Skin epidermis (tissue), 12 donors: ENCODE data around the gene WBP1.

ENCODE experiments used
- H3K27ac ChIP-seq, 21 experiments: fragments of 200-600 bp; sonication (generic) in 11 of 21; one replicate each; pipeline ENCODE4 v1.5.0; 2020; ENCODE audit warnings: mild to moderate bottlenecking in 3 of 21, inconsistent platforms in 2 of 21, moderate library complexity in 2 of 21
- H3K4me3 ChIP-seq, 7 experiments: fragments of 200-600 bp; sonication (generic) in 2 of 7; one replicate each; pipeline ENCODE4 v1.5.0; 2020; ENCODE audit warnings: inconsistent platforms in 2 of 7, mild to moderate bottlenecking in 2 of 7, moderate library complexity in 1 of 7

Gene WBP1

DNA sequence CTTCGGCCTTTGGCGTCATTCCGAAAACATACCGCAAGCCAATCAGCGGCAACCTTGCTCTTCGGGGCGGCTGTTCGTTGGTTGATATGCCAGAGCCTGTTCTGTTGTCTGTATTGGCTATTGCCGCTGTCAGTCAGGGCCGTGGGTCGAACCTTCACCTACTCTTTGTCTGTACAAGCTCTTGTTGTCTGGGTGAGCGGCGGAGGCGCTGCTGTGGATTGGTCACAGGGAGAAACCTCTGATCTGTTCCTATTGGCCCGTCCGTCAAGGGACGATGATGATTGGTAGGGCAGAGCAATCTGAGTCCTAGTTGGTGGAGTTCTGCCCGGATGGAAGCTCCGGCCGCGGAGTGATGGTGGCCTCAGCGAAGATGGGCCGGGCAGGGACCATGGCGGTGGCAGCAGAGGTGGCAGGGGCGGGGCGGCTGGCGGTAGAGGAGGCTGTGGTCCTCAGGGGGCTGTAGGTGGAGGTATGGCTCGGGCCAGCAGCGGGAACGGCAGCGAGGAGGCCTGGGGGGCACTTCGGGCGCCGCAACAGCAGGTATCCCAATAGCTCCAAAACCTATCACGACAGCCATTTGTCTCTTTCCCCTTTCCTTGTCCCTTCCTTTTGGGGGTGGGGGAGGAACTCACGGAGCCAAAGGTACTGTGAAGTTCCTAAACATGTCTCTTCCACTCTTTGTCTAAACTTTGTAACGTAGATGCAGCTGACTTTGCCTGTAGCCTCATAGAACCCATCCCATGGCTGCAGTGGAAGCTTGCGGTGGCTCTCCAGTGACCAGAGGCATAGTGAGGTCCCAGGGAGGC, at the start of gene WBP1:
Gene WBP1, plus strand, starts transcription at position 307 of the 806 bp plus-strand sequence. Its CDS starts 165 bp downstream, at position 472.
- H3K27ac ChIP-seq = peak within 1 kb of the TSS; percentile 24 to 99 (median 94)

DNA sequence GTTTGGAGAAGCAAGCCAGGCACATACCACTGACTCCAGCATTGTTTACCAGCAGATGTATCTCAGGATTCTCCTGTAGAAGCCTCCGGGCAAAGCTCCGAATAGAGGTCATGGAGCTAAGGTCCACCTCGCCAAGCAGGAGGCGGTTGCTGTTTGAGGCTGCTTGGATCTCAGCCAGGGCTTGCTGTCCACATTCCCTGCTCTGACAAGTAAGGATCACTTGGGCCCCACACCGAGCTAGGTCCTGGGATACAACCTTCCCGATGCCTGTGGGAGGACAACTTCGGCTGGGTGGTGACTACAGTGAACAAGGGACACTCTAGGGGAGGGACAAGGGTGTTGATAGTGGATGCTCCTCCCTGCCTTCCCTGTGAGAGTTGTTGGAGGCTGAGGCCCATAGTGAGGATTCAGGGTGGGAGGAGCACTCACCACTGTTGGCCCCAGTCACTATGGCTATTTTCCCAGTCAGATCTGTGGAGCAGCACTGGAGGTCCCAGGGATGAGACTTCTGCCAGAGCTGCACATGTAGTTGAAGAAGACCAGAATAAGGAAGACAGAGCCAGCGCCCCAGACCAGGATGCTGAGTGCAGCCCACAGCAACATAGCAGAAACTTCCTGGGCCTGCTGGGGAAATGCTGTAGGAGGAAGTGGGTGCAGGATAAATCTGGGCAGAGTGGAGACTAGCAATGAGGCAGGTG, 45.1 kb upstream of the WBP1 start:
- Histone ChIP-seq H3K27ac (peak overlapping the region in 2 of 21 experiments; percentile 25 to 38), H3K4me3 (no peak overlapping the region)

More for the DNA sequence above, at the start of gene WBP1:
- peak within 1 kb of the TSS; percentile 58 to 76 (median 65) for H3K4me3 ChIP-seq

DNA sequence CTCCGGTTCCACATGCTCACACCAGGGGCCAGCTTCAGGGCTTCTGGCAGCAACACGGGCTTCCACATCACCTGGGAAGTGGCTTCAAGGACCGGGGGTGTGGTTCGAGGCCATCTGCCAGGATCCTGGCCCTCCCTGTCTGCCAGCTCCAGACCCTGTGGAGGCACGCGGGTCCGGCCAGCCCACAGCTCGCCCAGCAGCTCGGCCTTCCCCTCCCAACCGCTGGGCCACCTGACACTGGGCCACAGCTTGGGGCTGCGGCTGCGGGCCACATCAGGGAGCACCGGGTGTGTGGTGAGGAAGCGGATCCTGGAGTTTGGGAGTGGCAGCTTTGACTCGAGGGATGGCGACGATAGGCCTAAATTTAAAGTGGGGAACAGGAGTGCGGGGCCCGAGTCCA, 43.8 kb upstream of the WBP1 start:
- Histone ChIP-seq H3K4me3 (peak overlapping the region; percentile 30 to 59 (median 47)), H3K27ac (peak overlapping the region in 18 of 21 experiments; percentile 1 to 78 (median 50))

DNA sequence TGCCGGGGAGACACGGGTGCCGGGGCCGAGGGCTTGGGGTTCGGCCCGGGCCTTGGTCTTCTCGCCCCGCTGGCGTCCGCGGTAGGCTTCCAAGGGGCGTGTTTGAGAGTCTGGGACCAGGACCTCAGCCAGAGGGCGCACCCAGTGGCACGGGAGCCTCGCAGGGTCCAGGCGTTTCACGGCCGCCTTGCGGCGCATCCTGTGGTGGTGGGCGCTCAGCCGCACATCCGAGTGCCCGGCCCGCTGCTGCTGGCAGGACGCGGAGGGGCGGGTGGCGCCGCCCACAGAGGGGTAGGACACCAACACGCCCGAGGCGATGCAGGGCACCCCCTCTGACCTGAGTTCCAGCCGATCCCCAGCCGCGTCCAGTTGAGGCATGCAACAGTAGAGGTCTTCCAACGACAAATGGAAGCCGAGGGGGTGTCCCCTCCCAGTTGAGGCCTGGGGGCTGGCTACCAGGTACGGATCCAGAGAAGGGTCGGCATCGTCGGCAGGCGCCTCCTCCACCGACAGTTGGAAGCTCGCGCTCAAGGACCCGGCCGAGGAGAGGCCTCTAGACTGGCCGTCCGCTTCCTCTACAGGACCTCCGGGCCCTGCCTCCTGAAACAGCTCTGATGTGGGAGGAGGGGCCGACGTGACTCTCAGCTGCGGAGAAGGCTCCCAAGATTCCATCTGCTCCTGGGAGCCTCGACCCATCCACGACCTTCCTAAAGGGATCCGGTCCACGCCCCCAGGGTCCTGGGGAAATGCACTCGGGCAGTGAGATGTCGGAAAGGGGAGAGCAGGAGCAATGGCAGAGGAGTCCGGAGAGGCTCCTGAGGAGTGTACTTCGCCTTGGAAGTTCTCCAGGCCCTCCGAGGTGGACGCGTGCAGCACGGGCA, 43.1 kb upstream of the WBP1 start:
- H3K27ac ChIP-seq = peak overlapping the region in 18 of 21 experiments; percentile 1 to 78 (median 50)
- peak overlapping the region; percentile 30 to 59 (median 47) for H3K4me3 ChIP-seq

DNA sequence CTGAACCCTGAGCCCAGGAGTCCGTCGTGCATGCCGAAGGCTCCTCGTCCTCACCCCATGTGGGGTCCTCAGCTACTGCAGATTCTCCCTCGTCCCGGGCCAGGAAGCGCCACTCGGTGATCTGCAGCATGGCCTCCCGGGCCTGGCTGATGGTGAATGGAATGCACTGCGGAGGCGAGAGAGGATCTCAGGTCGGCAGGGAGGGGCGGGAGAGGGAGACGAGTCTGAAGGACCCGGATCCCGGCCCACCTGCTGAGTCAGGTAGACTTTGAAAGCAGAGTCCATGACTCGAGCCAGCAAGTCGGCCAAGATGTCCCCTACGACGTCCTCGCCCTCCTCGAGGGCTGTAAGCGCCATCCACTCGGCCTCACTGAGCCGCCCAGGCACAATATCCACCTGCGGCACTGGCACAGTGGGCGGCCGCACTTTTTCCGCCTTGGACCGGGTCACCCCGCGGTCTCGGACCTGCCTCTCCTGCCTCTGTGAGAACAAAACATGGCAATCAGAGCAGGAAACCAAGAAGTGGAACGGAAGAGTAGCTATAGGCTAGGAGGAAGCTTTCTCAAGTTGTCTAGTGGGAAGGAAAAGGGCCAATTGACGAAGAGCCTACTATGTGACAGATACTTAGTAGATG, 42.4 kb upstream of the WBP1 start:
- peak overlapping the region in 8 of 21 experiments; percentile 4 to 78 (median 58) for H3K27ac ChIP-seq

DNA sequence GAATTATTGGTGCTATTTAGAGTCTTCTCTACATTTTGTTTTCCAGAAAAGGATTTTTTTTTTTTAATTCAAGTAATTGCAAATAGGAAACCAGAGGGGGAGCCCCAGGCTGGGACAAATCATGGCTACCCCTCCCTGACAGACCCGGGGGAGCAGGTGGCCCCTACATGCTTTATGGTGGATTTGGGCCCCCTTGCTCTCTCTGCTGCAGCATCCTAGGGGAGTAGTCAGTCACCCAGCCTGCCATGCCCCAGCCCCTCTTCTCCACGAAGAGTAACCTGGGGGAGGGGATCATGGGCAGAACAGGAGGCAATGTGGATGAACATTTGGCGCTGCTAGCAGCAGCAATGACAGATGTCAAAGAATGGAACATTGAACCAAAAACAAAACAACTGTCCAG, 41.5 kb upstream of the WBP1 start:
- no peak overlapping the region for H3K4me3 ChIP-seq
- no peak overlapping the region for H3K27ac ChIP-seq

More for the DNA sequence above, 42.4 kb upstream of the WBP1 start:
- peak overlapping the region; percentile 30 to 59 (median 47) for H3K4me3 ChIP-seq

DNA sequence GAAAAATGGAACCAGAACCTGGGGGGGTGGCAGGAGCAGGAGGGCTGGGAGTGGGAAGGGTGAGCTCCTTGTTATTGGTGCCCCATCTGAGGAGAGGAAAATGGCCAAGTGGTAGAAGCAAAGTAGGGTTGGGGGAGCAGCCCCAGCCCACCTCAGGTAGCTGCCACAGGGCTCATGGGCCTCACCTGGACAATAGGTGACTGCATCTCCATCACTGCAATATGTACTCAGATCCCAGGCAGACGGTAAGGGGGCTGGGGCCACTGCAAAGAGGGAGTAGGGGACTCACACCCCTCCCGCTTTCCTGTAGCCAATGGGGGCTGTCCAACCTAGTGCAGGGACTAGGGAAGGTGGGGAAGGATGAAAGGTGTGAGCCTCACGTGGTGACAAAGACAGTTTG, 41.0 kb upstream of the WBP1 start:
- no peak overlapping the region for H3K27ac ChIP-seq
- H3K4me3 ChIP-seq = no peak overlapping the region

DNA sequence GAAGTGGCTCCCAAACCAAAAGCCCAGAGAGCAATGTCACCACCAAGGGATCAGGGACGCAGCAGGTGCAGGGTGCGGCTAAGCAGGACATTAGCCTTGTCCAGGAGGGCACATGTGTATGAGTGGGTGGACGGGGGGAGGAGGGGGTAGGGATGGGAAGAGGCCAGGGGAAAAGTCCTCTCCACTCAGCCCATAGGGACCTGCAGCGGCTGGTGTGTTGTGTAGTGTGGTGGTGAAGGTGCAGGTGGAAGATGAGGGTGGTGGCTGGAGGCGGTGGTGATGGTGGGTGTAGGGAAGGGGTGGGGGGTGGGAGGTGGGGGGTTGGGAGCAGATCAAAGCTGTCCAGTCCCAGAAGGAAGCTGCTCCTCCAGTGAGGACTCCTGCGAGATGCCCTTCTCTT, 40.5 kb upstream of the WBP1 start:
- H3K27ac ChIP-seq = no peak overlapping the region
- H3K4me3 ChIP-seq = no peak overlapping the region

DNA sequence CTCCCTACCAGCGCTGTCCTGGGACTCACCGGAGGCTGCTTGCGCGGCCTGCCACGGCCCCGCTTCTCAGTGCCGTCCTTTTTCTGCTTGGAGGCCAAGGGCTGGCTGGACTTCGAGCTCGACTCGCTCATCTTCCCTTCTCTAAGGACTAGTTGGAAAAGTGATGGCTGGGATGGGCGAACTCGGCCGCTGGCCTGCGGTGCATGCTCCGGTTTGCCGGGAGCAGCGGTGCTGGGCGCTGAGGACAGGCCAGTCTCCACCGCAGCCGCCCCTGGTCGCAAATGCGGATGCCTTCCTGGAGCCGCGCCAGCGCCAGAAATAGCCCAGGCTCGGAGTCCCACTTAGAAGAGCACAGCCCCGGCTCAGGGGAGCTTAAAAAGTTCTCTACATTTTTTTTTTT, 39.9 kb upstream of the WBP1 start:
- no peak overlapping the region for H3K27ac ChIP-seq
- H3K4me3 ChIP-seq = no peak overlapping the region

DNA sequence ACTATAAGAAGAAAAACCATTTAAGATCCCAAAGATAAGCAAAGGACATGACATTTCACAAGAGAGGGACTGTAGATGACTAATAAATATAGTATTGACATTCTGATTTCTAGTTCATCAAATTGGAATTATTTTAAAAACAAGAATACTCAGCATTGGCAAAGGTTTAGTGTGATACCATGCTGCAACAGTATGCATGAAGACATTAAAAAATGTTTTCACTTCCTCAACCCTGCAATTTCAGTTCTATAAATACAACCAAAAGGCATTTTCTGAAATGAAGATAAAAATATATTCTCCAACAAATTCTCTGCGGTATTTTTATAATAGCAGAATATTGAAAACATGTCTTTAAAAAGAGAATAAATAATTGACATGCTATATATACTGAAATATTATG, 38.9 kb upstream of the WBP1 start:
- H3K27ac ChIP-seq = peak overlapping the region in 1 of 21 experiments; percentile 37
- H3K4me3 ChIP-seq = no peak overlapping the region

DNA sequence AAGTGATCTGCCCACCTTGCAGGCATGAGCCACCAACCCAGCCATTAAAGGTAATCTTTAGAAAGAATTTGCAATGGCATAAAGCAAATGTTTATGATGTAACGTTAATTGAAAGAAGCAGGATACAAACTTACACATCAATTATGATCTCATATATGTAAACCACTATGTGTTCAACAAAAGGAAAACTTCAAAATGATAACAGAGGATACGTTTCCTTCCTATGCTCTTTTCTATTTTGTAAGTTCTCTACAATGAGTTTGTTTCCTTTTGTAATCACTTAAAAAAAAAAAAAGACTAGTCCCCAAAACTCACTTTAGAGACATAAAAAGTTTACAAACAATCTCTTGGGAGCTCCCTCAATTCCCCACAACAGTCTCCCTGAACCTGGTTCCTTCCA, 38.2 kb upstream of the WBP1 start:
- H3K27ac ChIP-seq = no peak overlapping the region
- H3K4me3 ChIP-seq = no peak overlapping the region

DNA sequence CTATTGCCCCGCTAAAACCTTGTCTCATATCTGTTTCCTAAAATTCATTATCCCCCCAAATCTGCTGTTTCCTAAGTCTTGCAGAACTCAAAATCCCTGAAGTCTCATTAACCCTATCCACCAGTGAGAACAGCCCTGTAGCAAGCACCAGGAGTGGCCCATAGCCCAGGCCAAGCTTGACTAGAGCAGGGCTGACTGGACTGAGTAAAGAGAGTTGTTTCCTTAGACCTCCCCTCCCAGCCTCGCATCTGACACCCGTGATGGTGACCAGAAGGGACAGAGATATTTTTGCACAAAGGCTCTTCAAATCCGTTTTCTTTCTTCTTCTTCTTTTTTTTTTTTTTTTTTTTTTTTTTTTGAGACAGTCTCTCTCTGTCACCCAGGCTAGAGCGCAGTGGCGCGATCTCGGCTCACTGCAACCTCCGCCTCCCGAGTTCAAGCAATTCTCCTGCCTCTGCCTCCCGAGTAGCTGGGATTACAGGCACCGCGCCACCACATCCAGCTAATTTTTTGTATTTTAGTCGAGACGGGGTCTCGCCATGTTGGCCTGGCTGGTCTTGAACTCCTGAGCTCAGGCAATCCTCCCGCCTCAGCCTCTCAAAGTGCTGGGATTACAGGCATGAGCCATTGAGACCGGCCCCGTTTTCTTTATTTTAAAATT, 37.7 kb upstream of the WBP1 start:
- H3K4me3 ChIP-seq = peak overlapping the region in 5 of 7 experiments; percentile 44 to 64 (median 60)
- peak overlapping the region in 7 of 21 experiments; percentile 17 to 85 (median 80) for H3K27ac ChIP-seq

DNA sequence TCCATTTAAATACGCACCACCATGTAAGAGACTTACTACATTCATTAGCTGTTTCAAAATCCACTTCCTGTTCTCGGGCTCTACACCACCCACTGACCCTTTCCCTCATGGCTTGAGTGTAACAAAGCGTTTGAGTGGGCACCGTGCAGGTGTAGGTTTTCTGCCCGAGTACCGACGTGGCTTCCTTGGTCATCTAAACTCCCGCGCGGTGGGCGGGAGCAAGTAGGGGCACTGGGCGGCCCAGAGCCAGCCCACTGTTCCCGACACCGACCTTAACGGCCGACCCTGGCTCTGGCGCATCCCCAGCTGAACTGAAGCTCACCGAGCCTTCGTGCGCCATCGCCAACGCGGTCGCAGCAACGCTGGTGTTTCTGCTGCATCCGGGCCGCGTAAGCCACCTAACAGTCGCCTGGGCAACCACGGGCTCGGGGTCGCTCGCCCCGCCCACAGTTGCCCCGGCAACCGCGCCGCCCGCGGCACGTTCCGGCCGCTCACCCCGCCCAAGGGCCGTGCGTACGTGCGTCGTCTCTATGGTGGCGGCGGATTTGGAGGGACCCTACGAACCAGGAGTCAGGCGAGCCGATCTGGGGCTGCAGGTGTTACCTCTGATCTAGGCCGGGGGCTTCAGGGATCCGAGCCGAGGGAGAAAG, 36.9 kb upstream of the WBP1 start, which contains the start of the genes C2orf81 and WDR54:
Gene C2orf81, minus strand, starts transcription at position 399 of the 650 bp plus-strand sequence. Its CDS starts 59 bp downstream, at position 340.
Gene WDR54, plus strand, starts transcription at position 510 of the 650 bp plus-strand sequence. CDS start 424 bp downstream, outside the sequence.
- Histone ChIP-seq H3K27ac (peak within 1 kb of the TSS in 18 of 21 experiments; percentile 36 to 85 (median 62)), H3K4me3 (peak within 1 kb of the TSS; percentile 44 to 64 (median 59))

DNA sequence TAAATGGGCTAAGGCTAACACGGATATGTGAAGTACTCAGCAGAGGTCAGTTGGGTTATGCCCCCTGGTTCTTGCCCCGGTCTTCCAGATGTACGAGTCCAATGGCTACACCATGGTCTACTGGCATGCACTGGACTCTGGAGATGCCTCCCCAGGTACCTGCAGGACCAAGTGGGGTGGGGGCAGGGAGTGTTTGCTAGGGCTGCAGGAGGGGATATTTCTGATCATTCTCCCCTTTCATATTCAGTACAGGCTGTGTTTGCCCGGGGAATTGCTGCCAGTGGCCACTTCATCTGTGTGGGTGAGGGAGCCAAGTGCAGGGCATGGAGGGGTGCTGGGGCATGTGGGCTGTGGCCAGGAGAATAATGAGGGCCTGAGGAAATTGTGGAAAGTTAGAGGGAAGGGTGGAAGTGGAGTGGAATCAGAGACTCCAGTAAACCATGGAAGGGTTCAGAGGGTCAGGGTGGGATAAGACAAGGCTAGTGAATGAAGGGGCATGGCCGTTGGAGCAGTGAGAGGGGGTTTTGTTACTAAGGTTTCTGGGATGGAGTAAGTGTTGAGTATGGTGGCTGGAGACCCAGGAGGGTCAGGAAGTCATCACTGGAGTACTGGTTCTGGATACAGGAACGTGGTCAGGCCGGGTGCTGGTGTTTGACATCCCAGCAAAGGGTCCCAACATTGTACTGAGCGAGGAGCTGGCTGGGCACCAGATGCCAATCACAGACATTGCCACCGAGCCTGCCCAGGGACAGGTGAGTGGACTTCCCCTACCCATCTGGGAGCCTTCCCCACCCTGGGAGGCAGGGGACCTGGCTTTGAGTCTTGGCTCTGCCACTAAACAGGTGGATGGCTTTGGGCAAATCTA, 34.8 kb upstream of the WBP1 start:
- Histone ChIP-seq H3K27ac (no peak overlapping the region), H3K4me3 (no peak overlapping the region)

DNA sequence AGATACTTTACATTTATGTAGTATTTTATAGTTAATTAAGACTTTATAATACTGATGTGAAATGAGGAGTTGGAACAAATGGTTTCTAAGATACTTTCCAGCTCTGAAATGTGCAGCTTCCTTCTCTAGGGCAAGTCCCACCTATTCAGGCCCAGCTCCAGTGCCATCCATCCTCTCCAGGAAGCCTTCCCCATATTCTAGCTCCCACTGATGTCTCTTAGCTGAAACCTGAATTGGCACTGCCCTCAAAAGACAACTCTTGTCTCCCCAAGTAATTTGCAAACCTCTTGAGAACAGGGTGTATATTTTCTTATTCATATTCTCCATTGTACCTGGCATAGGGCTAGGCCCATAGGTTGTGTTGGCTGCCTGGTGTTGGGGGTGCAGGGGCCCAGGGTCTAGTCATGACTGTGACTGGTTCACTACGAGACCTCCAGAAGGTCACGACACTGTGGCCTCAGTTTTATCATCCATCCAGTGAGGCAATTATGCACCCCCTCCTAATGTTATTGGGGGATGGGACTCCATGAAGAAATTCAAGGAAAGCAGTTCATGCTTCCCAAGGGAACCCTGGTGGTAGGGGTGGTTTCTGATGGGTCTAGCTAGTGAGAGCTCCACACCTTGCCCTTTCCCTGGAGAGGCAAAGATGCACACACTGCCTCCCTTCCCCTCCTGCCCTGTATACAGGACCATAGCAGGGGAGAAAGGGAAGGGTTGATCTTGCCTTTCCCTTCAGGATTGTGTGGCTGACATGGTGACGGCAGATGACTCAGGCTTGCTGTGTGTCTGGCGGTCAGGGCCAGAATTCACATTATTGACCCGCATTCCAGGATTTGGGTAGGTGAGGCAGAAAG, 33.9 kb upstream of the WBP1 start:
- Histone ChIP-seq H3K27ac (peak overlapping the region in 3 of 21 experiments; percentile 3 to 51 (median 24)), H3K4me3 (no peak overlapping the region)

DNA sequence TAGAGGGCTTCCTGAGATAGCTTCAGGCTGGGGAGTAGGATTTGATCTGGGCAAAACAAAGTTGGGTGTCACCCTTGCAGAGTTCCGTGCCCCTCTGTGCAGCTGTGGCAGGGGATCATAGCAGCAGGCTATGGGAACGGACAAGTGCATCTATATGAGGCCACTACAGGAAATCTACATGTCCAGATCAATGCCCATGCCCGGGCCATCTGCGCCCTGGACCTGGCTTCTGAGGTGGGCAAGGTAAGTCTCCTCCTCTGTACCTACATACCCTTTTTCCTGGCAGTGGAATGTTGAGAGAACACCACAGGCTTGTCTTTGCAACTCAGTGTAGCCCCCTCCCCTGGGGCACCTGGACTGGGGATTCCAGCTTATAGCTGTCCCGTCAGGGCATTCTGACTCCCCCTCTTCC, 33.2 kb upstream of the WBP1 start:
- H3K4me3 ChIP-seq = no peak overlapping the region
- peak overlapping the region in 4 of 21 experiments; percentile 3 to 51 (median 30) for H3K27ac ChIP-seq
